ENCODE data around the gene CUTA.
A peak's percentile ranks its signal among the peaks of the same experiment; 100 is the strongest.
"Not testable (repeated sequence)": the region's sequence is repeated elsewhere in the genome, so short reads cannot be mapped to it uniquely, and the experiment has no call there.

The CUTA gene

DNA sequence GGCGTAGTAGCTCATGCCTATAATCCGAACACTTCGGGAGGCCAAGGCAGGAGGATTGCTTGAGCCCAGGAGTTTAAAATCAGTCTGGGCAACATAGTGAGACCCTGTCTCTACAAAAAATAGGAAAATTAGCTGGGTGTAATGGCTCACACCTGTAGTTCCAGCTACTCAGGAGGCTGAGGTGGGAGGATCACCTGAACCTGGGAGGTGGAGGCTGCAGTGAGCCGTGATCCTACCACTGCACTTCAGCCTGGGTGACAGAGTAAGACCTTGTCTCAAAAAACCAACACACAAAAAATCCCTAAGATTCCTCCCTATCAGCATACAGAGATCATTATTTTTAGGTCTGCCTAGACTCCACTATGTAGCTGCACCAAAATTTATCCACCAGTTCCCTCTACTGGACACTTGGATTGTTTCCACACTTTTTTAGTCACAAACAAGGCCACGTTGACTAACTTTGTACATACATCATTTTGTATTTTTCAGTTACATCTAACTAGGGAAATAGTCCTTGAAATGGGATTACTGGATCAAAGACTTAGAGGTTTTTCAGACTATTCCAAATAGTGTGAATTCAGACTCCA, 10.7 kb downstream of the CUTA start:
- Mint-ChIP-seq H3K36me3 (peaks cover 92% of the 10 kb centered on the region), H3K27ac (no peak overlapping the region), H3K4me3 (no peak overlapping the region), H3K4me1 (peaks cover 35% of the 10 kb centered on the region), H3K9me3 (no peaks in the 10 kb centered on the region)
- DNase-seq (ENCODE audit: low spot score in 2 of 2) (no peak), ATAC-seq (no peak)

DNA sequence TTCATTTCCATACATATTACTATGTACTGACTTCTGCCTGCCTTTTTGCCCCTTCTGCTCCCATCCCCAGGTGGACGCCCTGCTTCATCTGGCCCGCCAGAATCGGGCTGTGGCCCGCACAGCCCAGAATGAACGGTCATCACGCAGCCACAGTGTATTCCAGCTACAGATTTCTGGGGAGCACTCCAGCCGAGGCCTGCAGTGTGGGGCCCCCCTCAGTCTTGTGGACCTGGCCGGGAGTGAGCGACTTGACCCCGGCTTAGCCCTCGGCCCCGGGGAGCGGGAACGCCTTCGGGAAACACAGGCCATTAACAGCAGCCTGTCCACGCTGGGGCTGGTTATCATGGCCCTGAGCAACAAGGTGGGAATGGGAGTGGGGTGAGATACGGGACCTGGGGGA, 11.8 kb downstream of the CUTA start:
- peaks cover 95% of the 10 kb centered on the region for H3K36me3 Mint-ChIP-seq
- H3K4me1 Mint-ChIP-seq = peaks cover 26% of the 10 kb centered on the region
- no peak overlapping the region for H3K4me3 Mint-ChIP-seq
- H3K9me3 Mint-ChIP-seq = no peaks in the 10 kb centered on the region
- peak overlapping the region; percentile 70 for H3K27ac Mint-ChIP-seq
- DNase-seq (ENCODE audit: low spot score in 2 of 2) (no peak), ATAC-seq (no peak)

DNA sequence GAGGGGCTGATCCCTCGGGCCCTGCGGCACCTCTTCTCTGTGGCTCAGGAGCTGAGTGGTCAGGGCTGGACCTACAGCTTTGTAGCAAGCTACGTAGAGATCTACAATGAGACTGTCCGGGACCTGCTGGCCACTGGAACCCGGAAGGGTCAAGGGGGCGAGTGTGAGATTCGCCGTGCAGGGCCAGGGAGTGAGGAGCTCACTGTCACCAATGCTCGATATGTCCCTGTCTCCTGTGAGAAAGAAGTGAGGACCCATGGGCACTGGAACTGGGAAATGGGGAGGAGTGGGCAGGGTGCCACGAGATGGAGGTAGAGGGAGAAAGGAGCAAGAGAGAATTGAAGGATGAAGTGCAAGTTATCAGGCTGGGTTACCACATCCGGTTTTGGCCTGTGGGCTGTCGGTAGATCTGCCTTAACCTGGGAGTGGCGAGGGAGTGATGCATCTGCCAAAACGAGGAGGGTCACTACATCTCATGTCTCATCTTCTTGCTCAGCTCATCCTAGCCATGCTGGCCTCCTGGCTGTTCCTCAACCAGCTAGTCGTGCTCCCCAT, 12.4 kb downstream of the CUTA start:
- Mint-ChIP-seq H3K9me3 (no peaks in the 10 kb centered on the region), H3K4me3 (peak overlapping the region; percentile 9), H3K27ac (peak overlapping the region; percentile 70), H3K4me1 (peaks cover 26% of the 10 kb centered on the region), H3K36me3 (peaks cover 96% of the 10 kb centered on the region)
- DNase-seq (ENCODE audit: low spot score in 2 of 2) (no peak), ATAC-seq (no peak)

DNA sequence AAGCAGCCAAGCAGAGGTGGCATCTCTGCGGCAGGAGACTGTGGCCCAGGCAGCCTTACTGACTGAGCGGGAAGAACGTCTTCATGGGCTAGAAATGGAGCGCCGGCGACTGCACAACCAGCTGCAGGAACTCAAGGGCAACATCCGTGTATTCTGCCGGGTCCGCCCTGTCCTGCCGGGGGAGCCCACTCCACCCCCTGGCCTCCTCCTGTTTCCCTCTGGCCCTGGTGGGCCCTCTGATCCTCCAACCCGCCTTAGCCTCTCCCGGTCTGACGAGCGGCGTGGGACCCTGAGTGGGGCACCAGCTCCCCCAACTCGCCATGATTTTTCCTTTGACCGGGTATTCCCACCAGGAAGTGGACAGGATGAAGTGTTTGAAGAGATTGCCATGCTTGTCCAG, 13.0 kb downstream of the CUTA start:
- Mint-ChIP-seq H3K4me1 (peaks cover 24% of the 10 kb centered on the region), H3K9me3 (no peaks in the 10 kb centered on the region), H3K4me3 (no peak overlapping the region), H3K36me3 (peaks cover 98% of the 10 kb centered on the region), H3K27ac (no peak overlapping the region)
- no peak for ATAC-seq
- no peak for DNase-seq (ENCODE audit: low spot score in 2 of 2)

DNA sequence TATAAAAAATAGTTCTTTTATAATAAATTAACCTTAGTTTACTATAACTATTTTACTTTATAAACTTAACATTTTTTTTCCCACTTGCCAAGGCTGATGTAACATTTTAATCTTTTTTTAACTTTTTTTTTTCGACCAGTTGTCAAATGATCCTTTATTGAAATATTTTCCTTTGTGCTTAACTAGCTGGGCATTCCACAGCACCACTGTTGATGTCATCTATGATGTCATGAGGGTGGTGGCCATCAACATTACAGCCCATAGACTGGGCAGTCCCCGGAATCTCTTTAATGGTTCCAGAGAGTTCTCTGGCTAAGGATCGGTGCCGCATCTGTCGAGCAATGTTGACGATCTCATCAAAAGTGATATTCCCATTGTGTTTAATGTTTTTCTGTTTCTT, 18.0 kb downstream of the CUTA start:
- Mint-ChIP-seq H3K36me3 (peaks cover 99% of the 10 kb centered on the region), H3K4me1 (peaks cover 12% of the 10 kb centered on the region)
- H3K9me3 Mint-ChIP-seq; H3K27ac Mint-ChIP-seq; H3K4me3 Mint-ChIP-seq; ATAC-seq; DNase-seq (ENCODE audit: low spot score in 2 of 2): not testable (repeated sequence)

DNA sequence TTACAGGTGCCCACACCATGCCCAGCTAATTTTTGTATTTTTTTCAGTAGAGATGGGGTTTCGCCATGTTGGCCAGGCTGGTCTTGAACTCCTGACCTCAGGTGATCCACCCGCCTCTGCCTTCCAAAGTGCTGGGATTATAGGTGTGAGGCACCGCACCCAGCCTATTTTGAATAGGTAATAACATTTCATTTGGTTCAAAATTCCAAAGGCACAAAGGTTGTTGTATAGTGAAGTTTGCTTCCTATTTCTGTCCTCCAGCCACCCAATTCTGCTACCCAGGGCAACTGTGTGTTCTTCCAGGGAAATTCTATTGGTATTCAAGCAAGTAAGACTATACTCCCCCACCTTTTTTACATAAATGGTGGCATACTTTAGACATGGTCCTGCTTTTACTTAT, 19.3 kb downstream of the CUTA start:
- not testable (repeated sequence) for DNase-seq (ENCODE audit: low spot score in 2 of 2); H3K4me3 Mint-ChIP-seq; ATAC-seq; H3K9me3 Mint-ChIP-seq; H3K27ac Mint-ChIP-seq
- Mint-ChIP-seq H3K4me1 (peaks cover 23% of the 10 kb centered on the region), H3K36me3 (peaks cover 100% of the 10 kb centered on the region)

DNA sequence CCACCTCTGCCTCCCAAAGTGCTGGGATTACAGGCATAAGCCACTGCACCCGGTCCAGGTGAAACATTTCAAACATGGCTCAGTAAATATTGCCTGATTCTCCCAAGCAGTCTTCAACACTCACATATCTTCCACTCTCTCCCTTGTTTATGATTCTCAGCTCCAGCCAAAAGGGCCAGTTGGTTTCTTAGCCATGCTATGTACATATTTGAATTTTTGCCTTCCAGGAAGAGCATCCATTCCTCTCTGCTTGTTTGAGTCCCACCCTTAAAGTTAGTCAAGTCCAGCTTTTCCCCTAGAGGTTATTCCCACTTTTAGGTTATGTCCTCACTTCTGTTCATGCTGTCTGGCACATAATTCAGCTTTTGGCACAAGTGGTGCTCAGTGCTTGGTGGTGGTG, 20.4 kb downstream of the CUTA start:
- no peak for ATAC-seq
- peaks cover 32% of the 10 kb centered on the region for H3K4me1 Mint-ChIP-seq
- no peak for DNase-seq (ENCODE audit: low spot score in 2 of 2)
- H3K4me3 Mint-ChIP-seq = no peak overlapping the region
- peak overlapping the region; percentile 64 for H3K27ac Mint-ChIP-seq
- H3K9me3 Mint-ChIP-seq = no peaks in the 10 kb centered on the region
- peaks cover 100% of the 10 kb centered on the region for H3K36me3 Mint-ChIP-seq

DNA sequence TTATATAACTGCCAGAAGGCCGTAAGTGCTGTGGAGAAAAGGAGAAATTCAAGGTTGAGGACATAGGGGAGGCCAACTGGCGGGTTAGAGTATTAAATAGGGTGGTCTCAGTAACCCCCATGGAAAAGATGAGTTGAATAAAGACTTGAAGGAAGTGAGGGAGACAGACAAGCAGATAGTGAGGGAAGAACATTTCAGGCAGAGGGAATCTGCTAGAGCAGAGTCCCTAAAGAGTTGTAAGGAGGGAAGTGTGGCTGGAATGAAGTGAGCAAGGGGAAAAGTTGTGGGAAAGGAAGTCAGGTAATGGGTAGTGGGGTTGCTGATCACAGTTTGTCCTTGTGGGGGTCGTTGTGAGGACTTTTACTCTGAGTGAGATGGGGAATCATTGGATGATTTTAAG, 24.9 kb downstream of the CUTA start:
- peak overlapping the region; percentile 94 for H3K27ac Mint-ChIP-seq
- H3K9me3 Mint-ChIP-seq = no peaks in the 10 kb centered on the region
- no peak for DNase-seq (ENCODE audit: low spot score in 2 of 2)
- H3K4me3 Mint-ChIP-seq = peak overlapping the region; percentile 86
- peaks cover 70% of the 10 kb centered on the region for H3K36me3 Mint-ChIP-seq
- peaks cover 49% of the 10 kb centered on the region for H3K4me1 Mint-ChIP-seq
- no peak for ATAC-seq

DNA sequence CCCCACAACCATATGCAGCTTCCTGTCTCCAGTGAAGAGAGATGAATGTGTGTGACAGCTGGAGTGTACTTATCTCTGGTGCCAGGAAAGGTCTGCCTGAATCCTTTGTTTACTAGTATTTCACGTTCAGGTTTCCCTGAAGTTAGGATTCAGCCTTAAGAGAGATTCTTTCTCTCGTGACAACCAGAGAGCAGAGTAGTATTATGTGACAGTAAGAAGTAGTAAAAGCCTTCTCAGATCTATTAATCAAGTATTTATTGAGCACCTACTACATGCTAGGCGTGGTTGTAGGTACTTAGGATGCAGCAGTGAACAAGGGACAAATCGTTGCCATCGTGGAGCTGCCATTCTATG, 25.3 kb downstream of the CUTA start:
- H3K9me3 Mint-ChIP-seq = no peaks in the 10 kb centered on the region
- ATAC-seq (no peak), DNase-seq (ENCODE audit: low spot score in 2 of 2) (no peak)
- peak overlapping the region; percentile 86 for H3K4me3 Mint-ChIP-seq
- peak overlapping the region; percentile 94 for H3K27ac Mint-ChIP-seq
- peaks cover 66% of the 10 kb centered on the region for H3K36me3 Mint-ChIP-seq
- peaks cover 45% of the 10 kb centered on the region for H3K4me1 Mint-ChIP-seq

DNA sequence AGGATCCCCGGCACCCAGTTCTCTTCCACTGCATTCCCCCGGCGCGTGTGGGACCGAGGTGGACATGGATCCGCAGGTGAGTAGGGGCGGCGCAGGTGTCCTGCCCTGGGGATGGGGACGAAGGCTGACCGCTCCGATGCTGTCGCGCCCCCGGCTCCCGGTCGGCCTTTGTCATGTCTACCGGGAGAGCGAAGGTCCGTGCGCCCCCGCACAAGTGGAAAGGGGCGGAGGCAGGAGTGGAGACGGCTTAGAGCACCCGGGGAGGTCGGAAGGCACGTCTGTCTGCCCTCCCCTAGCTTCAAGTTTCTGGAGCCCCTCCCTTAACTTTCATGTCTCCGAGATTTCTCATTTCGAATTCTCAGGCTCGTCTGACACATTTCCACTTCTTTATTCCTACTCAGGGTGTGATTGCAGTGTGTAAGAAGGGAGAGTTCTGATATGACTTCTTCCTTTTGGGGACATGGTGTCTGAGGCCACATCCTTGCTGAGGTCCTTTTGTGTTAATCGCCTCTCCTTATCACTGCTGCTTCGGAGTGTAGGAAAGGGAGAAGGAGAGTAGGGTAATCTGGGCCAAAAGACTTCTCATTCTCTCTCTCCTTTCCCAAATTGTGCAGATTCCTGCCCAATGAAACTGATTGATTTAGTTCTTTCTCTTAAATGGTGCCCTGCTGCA, 25.8 kb downstream of the CUTA start:
- peak; percentile 57 for ATAC-seq
- Mint-ChIP-seq H3K27ac (peak overlapping the region; percentile 94), H3K4me1 (peaks cover 44% of the 10 kb centered on the region), H3K4me3 (peak overlapping the region; percentile 86), H3K36me3 (peaks cover 61% of the 10 kb centered on the region), H3K9me3 (no peaks in the 10 kb centered on the region)
- no peak for DNase-seq (ENCODE audit: low spot score in 2 of 2)

DNA sequence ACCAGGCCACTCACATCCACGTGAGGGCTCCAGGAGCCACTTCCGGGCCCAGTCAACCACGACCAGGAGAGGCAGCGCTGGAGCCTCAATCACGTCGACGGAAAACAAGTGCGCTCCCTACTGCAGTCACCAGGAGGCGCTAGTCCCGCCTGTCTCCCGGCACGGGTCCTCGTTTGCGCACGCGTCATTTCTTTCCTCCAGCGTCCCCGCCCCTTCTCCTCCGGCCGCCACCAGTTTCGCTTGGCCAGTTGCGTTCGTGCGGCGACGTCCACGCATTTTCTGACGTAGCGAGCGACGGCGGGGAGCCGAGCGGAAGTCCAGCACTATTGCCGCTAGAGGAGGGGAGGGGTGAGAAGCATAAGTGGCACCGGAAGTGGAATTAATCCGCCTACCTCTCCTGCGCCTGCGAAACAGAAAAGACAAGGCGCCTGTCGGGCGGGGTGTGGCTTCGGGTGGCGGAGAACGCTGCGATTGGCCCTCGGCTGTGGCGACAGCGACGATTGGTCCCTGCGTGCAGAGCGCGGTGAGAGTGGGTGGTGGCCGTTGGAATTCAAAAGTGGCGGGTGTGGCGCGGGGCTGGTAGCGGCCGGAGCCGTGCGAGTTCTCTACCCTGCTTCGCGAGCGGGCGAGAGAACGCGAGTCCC, 26.5 kb downstream of the CUTA start, which contains the start of gene KIFC1:
TSS of gene KIFC1 (plus strand) at position 546 of the 644 bp plus-strand sequence. CDS start 163 bp downstream, outside the sequence.
- H3K9me3 Mint-ChIP-seq = no peaks in the 10 kb centered on the region
- peaks cover 44% of the 10 kb centered on the region for H3K4me1 Mint-ChIP-seq
- peaks cover 55% of the 10 kb centered on the region for H3K36me3 Mint-ChIP-seq
- DNase-seq (ENCODE audit: low spot score in 2 of 2) = peak; percentile 99 to 100
- peak within 1 kb of the TSS; percentile 94 for H3K27ac Mint-ChIP-seq
- ATAC-seq = peak; percentile 94
- peak within 1 kb of the TSS; percentile 86 for H3K4me3 Mint-ChIP-seq

DNA sequence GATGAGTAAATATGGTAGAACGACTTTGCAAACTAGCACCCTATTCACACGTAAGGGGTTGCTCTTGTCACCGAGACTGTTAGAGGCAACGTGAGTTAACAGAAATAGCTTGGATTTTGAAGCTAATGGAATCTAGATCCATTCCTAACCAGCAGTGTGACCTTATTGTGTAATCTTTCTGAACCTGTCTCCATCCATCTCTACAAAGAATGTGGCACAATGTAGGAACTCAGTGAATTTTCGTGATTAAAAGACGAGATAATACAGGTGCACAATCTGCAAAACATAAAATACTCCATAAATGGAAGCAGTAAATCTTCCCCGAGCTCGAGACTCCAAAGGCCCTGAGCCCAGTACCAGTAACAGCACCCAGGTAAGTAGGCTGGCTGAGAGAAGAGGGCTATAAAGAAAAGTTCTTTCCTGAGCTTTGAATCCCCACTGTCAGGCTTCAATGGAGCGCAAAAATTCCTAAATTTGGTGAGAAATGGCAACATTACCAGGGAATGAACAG, 27.1 kb downstream of the CUTA start:
- Mint-ChIP-seq H3K36me3 (peaks cover 49% of the 10 kb centered on the region), H3K4me3 (peak overlapping the region; percentile 86), H3K9me3 (no peaks in the 10 kb centered on the region), H3K27ac (peak overlapping the region; percentile 94), H3K4me1 (peaks cover 44% of the 10 kb centered on the region)
- DNase-seq (ENCODE audit: low spot score in 2 of 2) (no peak), ATAC-seq (peak; percentile 1)

DNA sequence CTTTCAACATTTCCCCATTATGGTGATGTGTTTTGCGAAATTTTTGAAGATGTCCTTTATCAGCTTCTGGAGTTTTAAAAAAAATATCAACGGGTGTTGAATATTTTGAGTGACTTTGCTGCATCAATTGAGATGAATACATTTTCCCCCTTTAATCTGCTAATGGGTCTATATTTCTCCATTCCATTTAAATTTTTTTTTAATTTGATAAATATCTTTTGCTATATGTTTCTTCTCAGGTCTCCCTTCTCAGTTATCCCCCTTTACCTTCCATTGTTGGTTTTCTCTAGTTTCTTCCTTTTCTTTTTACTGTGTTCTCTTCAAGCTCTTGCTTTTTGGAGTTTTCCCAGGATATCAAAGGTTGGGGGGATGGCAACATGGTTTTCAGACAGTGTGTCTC, 27.7 kb downstream of the CUTA start:
- H3K27ac Mint-ChIP-seq = peak overlapping the region; percentile 94
- no peak overlapping the region for H3K4me3 Mint-ChIP-seq
- H3K4me1 Mint-ChIP-seq = peaks cover 42% of the 10 kb centered on the region

DNA sequence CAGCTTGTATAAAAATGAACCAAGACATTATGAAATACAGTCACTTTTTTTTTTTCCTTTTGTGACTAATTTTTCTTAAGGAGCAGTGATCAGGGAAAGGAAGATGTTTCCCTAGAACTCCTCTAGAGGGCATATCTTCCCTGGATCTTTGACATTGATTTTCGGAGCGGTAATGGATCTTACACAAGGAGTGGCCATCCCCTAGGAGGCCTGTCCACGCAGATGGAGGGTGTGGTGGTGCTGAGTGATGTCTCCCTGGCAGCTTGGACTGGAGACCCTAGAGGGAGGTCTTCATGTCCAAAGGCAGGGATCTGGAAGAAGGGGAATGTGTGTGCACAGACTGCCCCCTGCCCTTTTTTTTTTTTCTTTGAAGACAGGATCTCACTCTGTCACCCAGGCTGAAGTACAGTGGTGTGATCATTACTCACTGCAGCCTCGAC, 33.3 kb downstream of the CUTA start:
- ATAC-seq = no peak
- H3K4me3 Mint-ChIP-seq = no peak overlapping the region
- no peak overlapping the region for H3K27ac Mint-ChIP-seq
- no peak for DNase-seq (ENCODE audit: low spot score in 2 of 2)
- H3K36me3 Mint-ChIP-seq = peaks cover 5% of the 10 kb centered on the region
- no peaks in the 10 kb centered on the region for H3K9me3 Mint-ChIP-seq
- no peaks in the 10 kb centered on the region for H3K4me1 Mint-ChIP-seq

More for the DNA sequence above, 27.7 kb downstream of the CUTA start:
- Mint-ChIP-seq H3K36me3 (peaks cover 42% of the 10 kb centered on the region), H3K9me3 (no peaks in the 10 kb centered on the region)
- no peak for ATAC-seq
- DNase-seq (ENCODE audit: low spot score in 2 of 2) = no peak

DNA sequence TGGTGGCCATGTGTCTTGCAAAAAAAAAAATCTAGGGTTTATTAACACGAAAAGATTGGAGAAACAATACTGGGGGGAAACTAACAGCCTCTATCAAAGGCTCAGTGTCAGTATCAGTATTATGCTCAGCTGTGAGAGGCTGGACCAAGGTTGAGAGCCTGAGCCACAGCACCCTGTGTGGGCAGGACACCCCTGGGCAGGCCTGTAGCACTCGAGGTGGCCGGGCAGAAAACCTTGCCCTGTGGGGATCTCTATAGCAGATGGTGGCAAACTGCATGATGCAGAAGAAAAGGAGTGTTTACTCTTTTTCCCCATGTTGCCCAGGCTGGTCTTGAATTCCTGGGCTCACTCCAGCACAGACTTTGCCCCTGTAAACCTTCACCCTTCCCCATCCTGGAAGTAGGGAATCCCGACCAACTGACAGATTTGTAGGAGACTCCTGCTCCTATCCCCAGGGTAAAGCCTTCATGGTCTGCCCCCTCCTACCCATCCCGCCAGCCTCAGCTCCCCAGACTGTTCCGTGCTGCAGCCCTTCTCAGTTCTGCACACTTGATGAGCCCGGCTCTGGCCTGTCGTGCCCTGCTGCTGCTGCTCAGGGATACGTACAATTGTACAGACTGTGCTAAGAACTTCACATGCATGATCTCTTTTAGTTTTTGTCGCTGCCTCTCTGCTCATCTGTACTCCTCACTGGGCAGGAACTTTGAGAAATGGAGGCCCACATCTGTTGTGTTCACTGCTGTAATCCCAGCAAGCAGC, 34.3 kb downstream of the CUTA start:
- Mint-ChIP-seq H3K27ac (peak overlapping the region; percentile 65), H3K4me1 (no peaks in the 10 kb centered on the region), H3K4me3 (no peak overlapping the region), H3K9me3 (no peaks in the 10 kb centered on the region), H3K36me3 (peaks cover 5% of the 10 kb centered on the region)
- ATAC-seq (no peak), DNase-seq (ENCODE audit: low spot score in 2 of 2) (no peak)
